ENCODE data around the gene PRSS53.

- TF ChIP-seq CTCF (IDR thresholded peaks at IDR 0.05; ENCODE audit: low read depth, low read length) (no peak), EZH2phosphoT487 (IDR thresholded peaks at IDR 0.05; ENCODE audit: low read depth) (no peak)
These were observed 4.5 kb upstream of the PRSS53 start for GRCh38 chr16:31093132-31093703.
